HG03439 (cell line): ENCODE measurements around the gene POLR3B.
"Not testable (repeated sequence)": the region's sequence is repeated elsewhere in the genome, so short reads cannot be mapped to it uniquely, and the experiment has no call there.

Source experiments
- ATAC-seq: cut with Tn5 transposase; IDR thresholded peaks from one replicate; pipeline ENCODE4 v1.9.1; 2021; ENCODE audit warnings: mild to moderate bottlenecking, moderate library complexity; ENCODE audit not compliant: unreplicated experiment

The POLR3B gene

DNA sequence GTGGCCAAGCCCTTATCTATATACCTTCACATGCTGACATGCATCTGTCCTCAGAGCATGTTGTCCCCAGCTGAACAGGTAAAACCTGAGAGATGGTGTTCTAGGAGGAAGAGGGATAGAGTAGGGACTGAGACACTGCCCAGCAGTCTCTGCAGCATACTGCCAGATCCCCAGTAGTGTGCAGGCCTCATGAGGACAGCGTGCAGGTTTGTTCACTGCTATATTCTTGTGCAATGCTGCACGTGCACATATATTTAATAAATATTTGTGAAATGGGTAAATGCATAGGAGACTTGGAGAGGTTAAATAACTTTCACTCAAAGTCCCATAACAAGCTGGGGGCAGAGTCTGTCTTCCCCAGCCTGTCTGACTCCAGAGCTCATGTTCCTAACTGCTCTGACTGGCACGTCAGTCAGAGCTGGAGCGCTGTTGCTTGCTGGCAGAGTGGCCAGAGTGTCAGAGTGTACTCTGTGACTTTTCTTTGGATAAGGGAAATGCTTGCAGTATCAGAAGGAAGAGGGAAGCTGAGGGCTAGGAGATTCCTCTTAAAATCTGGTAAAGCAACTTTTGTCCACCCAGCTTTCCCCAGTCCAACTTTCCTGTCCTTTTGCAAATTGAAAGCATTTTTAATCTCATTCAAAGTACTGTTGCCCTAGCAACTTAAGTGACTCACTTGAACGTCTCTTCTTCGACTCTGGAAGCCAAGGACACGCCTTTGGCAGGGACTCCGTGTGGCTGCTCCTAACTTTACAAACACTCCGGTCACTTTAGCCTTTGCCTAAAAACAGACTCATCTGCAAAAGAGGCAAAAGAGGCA is 14.9 kb upstream of the POLR3B start:
- no peak for ATAC-seq

DNA sequence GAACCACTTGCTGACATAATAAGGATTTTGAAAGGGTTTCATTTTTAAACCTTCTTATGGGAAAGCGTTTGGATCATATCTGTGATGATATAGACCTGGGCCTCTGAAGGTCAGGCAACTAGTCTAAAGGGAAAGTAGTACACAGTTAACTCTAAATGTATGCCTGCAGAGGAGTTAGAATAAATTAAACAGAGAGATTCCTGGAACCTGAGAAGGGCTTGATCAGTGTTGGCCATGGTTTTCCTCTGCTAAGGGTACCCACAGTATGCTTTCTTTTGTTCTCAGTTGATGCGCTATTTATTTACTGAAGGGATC is 14.4 kb upstream of the POLR3B start:
- ATAC-seq = no peak

DNA sequence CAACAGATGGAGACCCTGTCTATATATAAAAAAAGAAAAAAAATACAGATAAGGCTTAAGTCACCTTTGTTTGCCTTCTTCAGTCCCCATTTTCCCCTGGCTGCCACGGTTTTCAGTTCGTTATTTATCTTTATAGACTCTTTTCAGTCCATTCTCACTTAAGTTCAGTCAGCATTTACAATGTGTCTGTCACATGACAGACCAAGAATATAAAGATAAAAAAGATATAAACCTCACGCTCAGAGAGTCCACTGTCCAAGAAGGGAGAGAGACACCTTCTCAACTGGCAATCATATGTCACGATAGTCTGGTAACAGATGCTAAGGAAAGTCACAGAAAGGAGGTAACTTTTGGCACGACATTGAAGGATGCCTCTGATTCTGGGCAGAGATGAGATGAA is 13.4 kb upstream of the POLR3B start:
- ATAC-seq = no peak

DNA sequence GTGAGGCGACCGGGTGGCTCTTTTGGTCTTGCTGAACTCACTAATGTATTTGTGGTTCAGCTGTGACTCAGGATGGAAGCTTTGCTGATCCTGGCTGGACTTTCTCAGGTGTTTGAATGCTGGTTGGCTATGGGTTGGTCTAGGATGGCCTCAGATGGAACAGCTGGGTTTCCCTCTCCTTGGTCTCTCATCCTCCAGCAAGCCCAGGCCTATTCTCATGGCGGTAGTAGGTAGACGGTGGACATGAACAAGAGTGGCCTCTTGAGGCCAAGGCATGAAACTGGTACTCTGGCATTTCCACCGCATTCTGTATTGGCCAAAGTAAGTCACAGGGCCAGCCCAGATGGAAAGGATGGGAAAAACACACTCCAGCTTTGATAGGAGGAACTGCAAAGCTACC is 11.8 kb upstream of the POLR3B start:
- ATAC-seq = no peak

DNA sequence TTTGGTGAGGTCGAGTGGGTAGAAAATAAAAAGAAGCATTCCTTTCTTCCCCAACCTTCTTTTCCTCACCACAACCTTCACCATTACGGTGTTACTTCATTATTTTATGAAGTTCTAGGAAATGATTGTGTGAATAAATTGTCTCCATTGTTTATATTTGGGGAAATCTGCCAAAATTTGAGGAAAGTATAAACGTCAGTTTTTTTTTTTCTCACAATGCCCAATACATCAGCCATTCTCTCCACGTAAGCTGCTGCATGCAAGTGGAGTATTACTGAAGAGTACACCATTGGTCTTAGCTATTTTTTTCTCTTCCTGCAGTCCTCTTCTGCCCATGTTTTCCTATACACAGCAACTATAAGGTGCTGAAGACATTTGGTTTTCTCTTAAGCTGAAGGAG is 9.1 kb upstream of the POLR3B start:
- no peak for ATAC-seq

DNA sequence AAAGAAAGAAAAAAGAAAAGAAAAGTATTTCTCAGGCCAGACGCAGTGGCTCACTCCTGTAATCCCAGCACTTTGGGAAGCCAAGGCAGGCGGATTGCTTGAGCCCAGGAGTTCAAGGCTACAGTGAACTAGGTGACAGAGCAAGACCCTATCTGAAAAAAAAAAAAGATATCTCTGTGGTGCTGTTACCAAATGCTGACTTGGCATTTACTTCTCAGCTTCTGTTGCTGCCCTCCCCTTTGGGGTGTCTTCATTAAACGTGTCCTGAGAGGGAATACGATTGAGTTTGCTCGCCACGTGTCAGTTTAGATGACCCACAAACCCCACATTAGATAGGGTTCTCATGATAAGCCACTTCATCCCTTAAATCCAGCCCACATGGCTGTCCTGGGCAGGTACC is 4.4 kb upstream of the POLR3B start:
- ATAC-seq = no peak

DNA sequence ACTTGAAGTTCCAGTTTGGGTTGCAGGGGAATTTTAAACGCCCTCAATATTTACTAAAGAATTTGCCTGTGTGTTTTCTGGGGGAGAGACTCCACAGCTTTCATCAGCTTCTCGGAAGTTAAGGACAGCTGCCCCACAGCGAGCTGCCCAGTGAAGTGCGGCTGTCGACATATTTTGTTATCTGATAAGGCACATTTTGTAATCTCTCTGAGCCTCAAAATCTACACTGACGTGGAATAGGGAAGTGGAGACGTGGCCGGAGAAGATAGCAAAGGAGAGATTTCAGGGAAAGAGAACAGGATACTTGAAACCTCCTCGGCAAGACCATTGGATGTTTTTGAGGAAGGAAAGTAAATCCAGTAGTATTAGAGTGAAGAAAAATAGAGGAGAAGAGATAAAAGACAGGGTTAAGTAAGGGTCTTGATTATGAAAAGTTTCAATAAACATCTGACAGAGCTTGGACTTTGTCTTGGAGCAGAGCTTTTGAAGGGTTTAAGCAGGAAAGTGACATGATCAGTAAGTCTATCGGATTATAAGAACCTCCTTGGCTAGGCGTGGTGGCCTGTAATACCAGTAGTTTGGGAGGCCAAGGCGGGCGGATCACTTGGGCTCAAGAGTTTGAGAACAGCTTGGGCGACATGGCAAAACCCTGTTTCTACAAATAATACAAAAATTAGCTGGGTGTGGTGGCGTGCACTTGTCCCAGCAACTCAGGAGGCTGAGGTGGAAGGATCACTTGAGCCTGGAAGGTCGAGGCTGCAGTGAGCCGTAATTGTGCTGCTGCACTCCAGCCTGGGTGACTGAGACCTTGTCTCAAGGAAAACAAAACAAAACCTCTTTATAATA is 1.1 kb downstream of the POLR3B start:
- peak; percentile 11 for ATAC-seq

DNA sequence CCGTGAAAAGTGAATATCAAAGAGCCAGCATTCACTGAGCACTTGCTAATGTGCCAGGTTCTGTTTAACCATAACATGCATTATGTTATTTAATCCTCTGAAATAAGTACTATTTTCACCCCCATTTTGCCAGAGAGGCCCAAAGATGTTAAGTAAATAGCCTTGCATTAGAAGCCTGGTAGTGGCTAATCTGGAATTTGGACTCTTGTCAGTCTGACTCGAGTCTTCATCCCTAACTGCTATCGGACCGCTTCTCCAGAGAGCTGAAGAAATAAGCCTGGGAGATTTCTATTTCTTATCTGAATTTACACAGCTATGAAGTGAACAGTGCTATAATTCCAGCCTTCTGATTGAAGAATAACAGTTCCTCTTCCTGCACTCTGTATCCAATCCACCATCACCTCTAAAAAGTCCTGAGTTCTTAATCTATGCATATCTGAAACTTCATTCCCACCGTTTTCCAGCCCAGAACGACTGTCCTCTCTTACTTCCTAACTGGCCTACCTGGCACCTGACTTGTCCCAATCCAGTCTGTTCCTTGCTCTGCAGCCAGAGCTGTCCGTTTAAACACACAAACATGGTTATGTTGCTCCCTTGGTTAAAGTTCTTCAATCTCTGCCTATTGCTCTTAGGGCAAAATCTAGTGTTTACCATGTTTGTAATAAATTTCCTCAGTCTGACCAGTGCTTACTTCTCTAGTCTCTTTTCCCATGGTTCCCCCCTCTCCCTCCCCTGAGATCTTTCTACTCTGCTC is 2.3 kb downstream of the POLR3B start:
- no peak for ATAC-seq

DNA sequence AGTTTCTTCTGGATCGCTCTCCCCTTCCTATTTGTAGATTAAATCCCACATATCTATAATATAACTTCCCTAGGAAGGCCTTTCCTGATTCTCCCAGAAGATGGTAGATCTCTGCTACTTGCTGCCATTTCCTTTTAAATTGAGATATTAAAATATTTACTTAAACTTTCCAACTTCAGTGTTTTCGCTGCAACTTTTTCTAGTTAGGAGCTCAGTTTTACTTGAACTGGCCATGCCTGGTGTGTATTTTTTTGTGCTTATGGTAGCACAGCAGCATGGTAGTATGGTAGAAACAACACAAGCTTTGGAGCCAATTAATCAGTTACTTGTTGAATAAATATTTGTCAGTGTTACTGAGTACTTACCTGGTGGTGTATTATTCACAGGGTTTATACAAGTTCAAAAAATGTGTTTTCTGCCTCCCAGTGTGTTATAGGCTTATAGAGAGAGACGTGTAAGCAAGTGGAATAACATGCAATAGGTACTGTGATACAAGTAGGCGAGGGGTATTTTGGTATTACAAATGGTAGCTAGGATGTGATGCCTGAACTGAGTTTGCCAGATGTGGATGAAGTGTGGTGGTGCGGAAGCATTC is 2.9 kb downstream of the POLR3B start:
- ATAC-seq = no peak

DNA sequence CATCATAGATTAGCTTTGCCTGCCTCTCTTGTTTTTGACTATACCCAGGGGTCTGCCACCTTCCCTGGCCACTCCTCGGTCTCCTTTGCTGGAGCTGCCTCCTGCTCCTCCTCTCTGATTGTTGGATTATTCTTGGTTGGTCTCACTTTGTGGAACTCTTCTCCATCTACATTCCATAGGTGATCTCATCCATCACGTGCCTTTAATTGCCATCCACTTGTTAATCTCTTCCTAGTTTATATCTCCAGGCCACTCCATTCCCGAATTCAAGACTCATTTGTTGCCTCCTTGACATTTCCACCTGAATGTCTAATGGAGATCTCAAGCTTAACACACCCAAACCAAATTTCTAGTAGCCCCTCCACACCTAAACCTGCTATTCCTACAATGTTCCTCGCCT is 5.4 kb downstream of the POLR3B start:
- ATAC-seq = no peak

DNA sequence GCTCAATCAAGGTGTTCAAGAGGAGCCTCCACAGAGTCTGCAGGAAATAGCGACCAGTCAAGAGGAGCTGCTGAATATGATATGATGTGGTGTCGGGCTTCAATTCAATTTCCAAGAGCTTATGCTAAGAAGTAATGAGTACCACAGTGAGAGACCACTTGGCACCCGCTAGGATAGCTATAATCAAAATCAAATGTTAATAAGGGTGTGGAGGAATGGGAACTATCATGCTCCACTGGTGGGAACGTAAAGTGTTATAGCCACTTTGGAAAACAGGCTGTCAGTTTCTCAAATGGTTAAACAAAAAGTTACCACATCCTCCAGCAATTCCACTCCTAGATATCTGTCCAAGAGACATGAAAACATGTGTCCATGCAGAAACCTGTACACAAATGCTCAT is 6.7 kb downstream of the POLR3B start:
- ATAC-seq = no peak

DNA sequence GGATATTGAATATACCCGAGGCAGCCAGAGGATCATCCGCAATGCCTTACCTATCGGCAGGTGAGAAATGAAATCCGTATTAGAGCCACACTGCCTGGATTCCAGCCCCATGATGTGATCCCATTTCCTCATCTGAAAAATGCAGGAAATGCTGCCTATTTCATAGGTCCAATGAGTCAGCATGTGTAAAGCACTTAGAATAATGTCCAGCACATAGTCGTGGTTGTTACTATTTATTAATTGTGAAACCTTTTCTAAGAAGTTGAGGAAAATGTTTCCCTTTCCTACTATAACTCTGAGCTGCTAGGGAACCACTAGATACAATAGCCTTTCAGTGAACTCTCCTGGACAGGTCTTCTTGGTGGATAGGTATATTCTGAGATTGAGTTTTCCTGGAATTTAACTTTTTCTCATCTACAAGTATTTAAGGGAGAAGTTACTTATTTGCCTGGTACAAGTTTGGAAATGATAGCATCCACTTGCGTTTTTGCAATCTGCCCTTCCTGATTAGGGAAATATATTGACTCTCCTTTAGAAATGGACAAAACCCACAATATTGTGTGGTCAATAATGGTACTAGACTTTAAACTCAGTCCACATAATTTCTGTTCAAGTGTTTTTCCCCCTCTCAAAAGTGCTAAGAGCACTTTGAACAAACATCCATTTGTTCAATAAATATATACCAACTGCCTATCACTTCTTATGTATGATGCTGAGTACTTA is 12.2 kb downstream of the POLR3B start:
- no peak for ATAC-seq

DNA sequence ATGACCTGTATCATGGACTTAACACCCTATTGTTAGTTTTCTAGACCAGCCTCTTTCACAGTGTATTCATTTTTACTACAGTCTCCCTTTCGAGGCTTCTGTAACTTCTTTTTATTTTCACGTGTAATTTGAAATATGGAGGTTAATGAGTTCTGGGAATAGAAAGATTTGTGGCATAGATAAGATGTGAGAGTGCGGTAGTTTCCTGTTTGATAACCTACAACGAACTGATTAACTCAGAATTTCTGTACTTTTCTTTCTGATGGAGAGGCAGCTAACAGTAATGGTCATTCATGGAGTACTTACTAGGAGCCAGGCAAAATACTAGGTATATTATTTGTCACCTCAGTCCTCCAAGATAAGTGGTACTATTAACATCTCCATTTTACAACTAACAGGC is 21.2 kb downstream of the POLR3B start:
- ATAC-seq = no peak

DNA sequence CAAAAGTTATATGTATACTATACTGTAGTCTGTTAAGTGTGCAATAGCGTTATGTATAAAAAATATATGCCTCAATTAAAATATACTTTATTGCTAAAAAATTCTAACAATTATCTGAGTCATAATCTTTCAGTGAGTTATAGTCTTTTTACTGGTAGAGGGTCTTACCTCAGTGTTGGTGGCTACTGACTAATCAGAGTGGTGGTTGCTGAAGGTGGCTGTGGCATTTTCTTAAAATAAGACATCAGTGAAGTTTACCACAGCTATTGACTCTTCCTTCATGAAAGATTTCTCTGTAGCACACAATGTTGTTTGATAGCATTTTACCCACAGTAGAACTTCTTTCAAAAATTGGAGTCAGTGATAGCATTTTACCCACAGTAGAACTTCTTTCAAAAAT is 23.4 kb downstream of the POLR3B start:
- ATAC-seq = no peak

DNA sequence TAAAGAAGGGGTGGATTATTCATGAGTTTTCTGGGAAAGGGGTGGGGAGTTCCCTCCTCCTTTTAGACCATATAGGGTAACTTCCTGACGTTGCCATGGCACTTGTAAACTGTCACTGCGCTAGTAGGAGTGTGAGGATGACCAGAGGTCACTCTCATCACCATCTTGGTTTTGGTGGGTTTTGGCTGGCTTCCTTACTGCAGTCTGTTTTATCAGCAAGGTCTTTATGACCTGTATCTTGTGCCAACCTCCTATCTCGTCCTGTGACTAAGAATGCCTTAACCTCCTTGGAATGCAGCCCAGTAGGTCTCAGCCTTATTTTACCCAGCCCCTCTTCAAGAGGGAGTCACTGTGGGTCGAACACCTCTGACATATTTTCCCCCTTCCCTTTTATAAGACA is 24.3 kb downstream of the POLR3B start:
- ATAC-seq = not testable (repeated sequence)

DNA sequence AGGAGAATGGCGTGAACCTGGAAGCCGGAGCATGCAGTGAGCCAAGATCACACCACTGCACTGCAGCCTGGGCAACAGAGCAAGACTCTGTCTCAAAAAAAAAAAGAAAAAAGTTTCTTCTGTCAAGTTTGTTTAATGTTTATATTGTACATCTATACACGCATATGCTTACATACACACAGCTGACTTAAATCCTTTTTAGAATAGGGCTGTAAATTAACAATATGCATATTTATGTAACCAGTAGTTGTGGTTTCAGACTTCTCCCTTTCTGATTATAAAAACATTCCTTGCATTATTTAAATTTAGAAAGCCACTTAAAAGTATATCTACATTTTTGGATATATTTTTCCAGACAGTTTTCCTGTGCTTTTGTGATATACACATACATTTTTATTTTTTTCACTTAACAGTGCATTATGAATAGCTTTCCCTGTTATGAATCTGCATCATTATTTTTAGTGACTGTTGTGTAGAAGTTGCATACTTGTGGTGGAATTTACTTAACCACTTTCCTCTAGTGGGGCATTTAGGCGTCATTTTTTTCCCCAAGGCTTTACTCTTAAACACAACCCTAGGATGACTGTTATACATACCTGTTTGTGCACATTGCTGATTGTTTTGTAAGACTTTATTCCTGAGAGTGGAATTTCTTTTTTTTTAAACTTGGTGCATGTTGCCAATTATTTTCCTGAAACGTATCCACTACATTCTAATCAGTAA is 29.4 kb downstream of the POLR3B start:
- ATAC-seq = no peak

DNA sequence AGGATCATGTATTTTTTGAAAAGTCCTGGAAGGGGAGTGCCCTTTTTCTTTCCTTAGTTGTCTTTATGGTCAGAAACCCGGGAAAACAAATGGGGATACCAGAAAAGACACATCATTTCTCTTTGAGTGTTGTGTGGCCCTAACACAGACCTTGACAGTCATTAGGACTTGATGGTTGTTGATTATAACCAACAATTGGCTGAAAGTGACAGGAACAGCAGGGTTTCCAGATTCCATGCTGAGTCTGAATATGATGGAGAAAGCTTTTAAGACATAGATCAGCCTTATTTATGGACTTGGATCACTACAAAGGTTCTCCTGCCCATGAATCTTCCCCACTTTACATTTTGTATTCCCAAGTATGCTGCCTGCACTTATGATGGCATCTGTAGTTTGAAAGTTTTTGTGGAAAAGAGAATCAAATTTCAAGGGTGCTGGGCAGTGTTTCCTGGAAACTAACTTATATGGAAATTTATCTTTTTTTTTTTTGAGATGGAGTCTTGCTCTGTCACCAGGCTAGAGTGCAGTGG is 30.4 kb downstream of the POLR3B start:
- no peak for ATAC-seq

DNA sequence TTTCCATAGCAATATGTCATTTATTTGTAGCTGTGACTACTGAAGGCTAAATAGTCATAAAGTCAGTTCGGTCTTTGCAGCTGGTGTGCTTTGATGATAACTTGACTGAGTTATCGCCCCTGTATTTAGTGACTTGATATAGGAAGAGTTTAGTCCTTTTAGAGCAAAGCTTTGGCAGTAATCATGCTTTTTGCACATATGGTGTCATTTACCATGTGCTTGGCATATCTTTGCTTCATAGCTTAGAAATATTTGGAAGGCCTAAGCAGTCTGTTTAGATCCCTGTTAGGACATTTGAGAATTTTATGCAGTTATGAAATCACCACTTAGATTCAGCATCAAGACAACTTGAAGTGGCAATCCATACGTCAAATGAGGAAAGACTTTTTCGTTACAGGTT is 31.6 kb downstream of the POLR3B start:
- ATAC-seq = no peak

DNA sequence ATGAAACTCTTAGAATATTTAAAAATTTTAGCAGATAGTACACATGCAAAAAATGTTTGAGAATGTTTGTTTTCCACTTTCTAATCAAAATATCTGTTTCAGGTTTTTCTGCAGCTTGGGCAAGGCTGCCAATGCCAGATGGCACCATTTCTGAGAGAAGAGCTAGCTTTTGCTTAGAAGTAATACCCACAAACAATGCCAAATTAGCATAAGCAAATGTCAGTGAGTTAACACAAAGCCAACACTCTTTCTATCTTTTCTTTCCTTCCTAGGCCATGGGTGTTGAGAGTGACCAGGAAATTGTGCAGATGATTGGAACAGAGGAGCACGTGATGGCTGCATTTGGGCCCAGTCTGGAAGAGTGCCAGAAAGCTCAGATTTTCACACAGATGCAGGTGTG is 35.2 kb downstream of the POLR3B start:
- ATAC-seq = no peak

DNA sequence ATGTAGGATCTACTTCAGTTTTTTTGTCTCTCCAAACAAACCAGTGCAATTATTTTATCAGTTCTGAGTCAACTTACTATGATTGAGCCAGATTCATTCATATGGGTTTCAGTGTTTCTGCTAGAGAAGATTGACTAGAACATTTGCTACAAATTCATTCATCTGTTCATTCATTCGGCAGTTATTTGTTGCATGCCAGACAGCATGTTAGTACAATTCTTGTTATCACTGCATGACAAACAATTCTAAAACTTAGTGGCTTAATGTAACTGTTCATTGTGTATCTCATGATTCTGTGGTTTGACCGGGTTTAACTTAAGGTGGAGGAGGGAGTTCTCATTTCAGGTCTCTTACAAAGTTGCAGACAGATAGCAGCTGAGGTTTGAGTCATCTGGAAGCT is 52.3 kb downstream of the POLR3B start:
- ATAC-seq = no peak
